NK-92 treated with Interleukin-12 subunit alpha and Interleukin-12 subunit beta, amount 100 ng/mL, for 24 hours (cell line): ENCODE results near the gene RTF2.
"Not testable (repeated sequence)": the region's sequence is repeated elsewhere in the genome, so short reads cannot be mapped to it uniquely, and the experiment has no call there.

Experiments
- DNase-seq: peaks from one replicate; lab custom pipeline; 2025; lab: John Stamatoyannopoulos, UW

Gene RTF2

DNA sequence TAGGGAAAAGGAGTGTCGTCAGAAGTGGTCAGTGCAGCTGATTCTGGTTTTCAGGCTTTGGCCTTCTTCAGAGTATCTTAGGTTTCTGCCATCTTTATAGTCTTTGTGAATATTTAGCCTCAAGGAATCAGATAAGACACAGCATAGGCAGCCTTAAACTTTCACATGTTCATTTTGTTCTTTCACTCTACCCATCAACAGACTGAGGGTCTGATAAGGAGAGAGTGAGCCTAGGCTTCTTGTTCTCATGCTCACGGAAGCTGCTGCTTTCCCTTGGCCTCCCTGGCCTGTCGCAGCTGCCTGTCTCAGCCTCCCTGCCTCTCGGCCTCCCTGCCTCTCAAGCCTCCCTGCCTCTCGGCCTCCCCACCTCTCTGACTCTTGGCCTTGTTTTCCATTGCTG, 20.1 kb downstream of the RTF2 start:
- DNase-seq: no peak

DNA sequence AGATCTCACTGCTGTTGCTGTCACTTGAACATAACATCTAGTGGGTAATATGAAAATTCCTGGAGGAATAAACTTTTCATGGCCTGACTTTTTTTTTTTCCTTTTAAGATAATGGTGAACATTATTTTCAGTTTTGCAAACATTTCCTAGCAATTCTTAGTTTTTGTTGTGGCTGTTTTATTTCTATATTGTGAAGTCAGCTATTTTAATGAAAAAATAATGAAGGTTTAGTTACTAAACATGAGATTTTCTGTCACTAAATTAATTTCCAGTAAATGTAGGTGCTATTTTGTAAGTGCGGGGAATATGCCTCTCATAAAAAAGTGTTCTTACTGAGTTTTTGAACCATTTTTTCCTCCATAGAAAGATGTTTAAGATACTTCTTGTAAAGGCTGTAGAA, 32.7 kb downstream of the RTF2 start:
- no peak for DNase-seq

DNA sequence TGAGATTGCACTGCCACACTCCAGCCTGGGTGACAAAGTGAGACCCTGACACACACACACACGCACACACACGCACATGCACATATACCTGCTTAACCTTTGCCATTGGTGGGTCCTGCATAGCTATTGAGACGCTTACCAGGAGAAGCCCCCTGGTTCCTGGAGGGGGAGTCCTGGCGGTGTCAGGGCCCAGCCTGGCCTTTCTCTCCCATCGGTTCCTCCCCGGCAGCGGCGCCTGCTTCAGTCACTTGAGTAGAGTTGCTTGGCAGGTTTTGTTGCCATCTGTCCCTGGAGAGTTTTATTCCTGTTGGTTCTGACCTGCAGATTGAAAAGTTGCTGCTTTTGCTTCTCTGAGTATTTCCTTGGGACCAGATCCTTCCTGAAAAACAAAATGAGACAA, 35.5 kb downstream of the RTF2 start:
- DNase-seq: no peak

DNA sequence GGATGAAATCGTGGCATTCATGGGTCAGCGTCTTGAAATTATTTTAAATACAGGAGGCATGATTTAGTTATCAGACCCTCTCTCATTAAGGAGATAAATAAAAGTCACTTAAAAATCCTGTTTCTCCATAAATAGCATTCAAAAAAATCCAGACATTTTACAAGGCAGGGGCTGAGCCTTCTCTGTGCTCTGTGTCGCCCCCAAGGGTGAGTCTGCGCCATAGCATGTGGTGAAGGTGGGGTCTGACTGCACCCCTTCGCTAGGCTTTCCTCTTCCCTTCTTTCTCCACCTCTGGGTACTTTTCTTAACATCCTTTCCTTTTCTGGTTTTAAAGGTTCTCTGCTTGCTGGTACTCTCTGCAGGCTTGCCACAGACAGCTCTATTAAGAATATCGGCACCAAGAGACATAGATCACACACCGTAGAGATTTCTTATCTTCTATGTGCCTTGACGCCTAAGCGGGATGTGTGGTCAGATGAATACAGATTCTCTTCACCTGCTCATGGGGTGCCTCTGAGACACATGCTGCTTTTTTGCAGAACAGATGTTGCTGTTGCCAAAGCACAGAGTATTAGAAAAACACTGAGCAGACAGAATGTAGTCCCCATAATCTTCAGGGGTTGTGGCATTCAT, 36.1 kb downstream of the RTF2 start:
- DNase-seq: no peak

DNA sequence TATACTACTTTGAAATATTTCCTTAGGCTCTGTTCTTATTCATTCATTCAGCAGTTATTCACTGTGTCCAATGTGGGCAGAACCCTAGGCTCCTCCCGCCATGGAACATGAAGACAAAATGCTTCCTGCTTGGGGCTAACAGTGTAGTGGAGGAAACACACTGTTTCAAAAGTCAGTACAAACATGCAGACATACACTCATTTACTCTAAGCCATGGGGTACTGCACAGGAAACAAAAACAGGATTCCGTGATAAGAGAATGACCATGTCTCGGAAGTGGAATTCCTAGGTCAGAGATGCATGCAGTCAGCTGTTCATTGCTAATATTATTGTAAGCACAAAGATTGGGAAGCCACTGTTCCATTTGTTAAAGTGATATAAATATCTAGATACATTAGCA, 37.7 kb downstream of the RTF2 start:
- DNase-seq: no peak

DNA sequence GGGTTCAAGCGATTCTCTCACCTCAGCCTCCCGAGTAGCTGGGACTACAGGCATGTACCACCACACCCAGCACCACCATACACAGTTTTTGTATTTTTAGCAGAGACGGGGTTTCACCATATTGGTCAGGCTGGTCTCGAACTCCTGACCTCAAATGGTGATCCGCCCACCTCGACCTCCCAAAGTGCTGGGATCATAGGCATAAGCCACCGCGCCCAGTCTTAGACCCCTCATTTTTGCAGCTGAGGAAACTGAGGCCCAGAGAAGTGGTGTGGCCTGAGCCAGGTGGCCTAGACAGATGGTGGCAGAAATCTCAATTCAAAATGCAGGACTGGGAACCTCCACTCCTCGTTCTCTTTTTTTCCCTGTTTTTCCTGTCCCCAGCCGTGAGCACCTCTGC, 43.5 kb downstream of the RTF2 start:
- no peak for DNase-seq

DNA sequence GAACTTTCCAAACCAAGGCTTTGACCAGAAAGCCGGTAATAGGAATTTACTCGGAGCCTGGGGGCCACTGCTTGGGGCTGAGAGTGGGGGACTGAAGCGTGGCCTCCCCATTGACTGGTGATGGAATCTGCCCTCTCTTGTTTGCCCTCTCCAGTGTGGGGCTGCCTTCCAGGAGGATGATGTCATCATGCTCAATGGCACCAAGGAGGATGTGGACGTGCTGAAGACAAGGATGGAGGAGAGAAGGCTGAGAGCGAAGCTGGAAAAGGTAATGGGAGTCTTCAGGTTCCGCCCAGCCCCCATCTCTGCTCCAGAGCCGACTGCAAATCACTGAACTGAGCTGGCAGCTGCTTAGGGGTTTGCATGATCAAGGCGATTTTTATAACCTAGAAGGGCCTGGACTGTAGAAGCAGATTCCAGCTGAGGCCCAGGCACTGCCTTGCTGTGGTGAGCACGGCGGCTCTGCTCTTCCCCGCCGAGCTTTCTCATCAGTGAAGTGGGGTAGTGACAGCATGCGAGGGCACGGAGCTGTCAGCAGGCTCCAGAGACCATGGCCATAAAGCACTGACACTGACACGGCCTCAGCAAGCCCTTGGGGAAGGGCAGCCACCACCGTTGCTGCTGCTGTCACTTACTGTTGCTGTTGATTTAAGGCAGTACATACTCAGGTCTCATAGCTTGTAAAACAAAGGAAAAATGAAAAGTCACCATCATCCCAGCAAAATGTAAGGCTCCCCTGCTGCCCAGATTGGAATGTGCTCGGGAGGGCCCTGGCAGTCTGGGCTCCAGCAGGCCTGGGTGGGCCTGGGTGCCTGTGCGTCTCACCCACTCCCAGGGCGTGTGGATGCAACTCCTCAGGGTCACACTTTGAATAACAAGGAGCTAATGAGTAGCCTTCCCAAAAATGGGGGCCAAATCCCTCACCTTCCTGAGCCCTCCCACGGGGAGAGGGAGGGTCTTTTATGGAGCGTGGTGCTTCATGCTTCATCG, 45.0 kb downstream of the RTF2 start:
- no peak for DNase-seq

DNA sequence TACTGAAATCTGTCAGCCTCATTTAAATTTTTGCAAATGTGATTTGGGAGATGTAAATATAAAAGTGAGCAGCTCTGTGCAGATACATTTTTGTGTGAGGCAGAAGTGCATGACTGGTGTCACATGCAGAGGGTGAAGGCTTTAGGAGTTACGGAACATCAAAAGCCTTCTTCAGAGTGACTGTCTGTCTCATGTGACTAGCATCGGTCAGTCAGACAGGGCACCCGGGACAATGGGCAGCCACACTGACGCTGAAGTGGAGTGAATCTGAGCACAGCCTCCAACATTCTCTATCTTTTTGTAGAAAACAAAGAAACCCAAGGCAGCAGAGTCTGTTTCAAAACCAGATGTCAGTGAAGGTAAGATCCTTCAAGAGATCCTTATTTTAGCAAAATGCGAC, 48.2 kb downstream of the RTF2 start:
- DNase-seq: no peak

DNA sequence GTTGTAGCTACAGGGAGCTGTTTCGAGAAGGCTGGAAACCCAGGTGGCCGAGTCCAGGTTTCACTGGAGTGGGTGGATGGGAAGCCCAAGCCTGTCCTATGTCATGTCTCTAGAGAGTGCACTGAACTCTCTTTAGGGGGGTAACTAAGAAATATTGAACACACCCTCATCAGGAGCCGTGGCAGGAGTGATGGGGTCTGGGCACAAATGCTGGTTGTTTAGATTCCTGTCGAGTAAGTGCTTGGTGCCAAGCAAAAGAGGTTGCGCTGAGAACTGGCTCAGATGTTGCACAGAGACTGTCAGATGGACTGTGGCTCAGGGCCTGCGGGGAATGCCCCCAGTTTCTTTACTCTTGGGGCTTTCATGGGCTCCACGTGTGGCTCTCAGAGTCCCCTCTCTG, 48.8 kb downstream of the RTF2 start:
- DNase-seq: no peak

DNA sequence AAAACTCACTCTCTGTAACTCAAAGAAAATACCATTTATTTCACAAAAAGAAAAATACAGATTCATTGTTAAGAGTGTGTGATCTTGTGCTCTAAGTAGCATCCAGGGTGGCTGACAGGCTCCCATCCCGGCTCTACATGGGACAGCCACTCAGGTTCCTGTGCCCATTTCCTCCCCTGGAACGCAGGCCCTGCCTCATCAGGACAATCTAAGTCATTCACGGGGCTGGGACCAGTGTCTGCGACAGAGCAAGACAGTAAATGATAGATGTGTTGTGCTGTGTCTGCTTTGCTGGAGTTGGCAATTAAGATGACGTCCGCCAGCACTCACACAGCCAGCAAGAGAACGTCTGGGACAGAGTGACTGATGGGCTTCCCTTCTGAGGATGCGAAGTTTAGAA, 49.2 kb downstream of the RTF2 start:
- no peak for DNase-seq

DNA sequence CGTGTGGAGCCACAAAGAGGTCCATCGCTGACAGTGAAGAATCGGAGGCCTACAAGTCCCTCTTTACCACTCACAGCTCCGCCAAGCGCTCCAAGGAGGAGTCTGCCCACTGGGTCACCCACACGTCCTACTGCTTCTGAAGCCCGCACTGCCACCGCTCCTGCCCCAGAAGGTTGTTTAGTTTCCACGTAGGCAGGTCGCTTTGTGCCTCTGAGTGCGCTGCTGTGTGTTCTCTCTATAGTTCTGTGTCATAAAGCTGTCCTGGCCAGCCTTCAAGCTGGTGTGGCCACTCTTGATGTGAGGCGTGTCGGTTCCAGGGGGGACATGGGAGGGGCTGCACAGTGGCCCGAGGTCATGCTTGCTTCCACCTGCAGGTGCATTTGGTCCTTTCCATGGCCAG, 49.7 kb downstream of the RTF2 start:
- DNase-seq: no peak

DNA sequence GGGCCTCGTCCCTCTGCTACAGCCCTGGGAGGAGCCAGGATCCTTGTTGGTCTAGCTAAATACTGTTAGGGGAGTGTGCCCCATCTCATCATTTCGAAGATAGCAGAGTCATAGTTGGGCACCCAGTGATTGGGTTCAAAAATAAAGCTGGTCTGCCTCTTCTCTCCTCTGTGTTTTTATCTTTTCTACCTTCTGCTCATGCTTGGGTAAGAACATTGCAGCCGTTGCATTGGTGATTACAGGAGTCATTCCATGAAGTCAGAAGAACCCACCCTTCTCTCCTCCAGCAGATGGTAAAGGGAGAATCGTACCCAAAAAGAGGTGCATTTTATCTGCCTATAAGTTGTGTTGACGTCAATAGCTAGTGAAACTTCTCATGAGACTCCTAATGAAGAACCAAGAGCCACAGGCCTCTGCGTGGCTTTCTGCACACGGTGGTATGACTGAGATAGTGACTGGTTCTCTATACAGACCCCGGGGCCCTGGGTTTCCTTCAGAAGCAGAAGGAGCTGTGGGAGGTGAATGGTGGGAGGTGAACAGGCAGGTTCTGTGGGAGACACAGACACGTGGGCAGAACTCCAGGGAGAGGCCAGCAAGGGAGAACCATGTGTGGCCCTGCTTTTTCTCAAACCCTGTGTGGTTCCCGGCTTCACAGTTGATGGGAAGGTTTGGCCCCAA, 50.4 kb downstream of the RTF2 start:
- no peak for DNase-seq

DNA sequence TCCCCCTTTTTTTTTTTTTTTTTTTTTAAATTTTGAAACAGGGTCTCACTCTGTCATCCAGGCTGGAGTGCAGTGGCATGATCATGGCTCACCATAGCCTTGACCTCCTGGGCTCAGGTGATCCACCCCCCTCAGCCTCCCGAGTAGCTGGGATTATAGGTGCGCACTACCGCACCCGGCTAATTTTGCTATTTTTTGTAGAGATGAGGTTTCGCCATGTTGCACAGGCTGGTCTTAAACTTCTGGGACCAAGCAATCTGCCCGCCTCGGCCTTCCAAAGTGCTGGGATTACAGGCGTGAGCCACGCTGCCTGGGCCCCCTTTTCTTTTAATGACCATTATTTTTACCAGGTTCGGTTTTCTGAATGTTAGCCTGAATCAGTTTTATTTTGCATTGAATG, 51.1 kb downstream of the RTF2 start:
- no peak for DNase-seq

DNA sequence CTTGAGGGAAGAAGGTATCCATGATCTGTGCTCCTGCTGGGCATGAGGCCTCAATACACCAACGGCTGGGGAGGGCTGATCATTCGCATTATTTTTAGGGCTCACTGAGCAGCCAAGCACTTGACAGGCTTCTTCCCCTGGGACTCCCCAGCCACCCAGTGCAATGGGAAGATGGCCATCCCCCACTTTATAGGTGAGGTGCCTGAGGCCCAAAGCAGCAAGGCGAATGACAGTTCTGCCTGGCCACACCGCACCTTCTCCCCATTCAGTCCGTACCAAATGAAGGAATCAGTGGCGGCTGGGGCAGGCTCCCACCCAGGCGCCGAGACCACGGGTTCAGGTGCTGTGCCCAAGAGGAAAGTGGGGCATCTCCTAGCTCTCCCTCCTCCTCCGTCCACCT, 51.8 kb downstream of the RTF2 start:
- no peak for DNase-seq

DNA sequence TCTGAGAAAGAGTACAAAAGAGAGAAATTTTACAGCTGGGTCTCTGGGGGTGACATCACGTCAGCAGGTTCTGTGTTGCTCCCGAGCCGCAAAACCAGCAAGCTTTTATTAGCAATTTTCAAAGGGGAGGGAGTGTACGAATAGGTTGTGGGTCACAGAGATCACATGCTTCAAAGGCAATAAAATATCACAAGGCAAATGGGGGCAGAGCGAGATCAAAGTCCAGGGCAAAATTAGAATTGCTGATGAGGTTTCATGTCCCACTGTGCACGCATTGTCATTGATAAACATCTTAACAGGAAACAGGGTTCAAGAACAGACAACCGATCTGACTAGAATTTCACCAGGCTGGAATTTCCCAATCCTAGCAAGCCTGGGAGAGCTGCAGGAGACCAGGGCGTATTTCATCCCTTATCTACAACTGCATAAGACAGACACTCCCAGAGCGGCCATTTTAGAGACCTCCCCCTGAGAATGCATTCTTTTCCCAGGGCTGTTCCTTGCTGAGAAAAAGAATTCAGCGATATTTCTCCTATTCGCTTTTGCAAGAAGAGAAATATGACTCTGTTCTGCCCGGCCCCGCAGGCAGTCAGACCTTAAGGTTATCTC, 52.4 kb downstream of the RTF2 start:
- not testable (repeated sequence) for DNase-seq

DNA sequence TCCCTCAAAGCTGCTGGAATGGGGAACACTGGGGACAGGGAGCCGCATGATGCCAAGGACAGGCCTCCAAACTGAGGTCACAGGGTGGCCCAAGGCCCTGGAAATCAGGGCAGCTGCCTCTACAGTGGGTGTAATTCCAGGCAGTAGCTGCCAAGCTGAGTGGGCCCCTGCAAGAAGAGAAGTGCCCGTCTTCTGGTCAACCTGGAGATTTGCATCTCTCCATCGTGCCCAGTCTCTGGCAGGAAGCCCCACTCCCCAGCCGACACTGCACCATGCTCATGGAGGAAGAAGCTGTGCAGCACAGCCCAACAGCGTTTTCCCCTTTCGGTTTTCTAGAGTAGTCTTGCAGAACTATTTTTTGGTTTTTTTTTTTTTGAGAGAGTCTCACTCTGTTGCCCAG, 53.9 kb downstream of the RTF2 start:
- DNase-seq: no peak

DNA sequence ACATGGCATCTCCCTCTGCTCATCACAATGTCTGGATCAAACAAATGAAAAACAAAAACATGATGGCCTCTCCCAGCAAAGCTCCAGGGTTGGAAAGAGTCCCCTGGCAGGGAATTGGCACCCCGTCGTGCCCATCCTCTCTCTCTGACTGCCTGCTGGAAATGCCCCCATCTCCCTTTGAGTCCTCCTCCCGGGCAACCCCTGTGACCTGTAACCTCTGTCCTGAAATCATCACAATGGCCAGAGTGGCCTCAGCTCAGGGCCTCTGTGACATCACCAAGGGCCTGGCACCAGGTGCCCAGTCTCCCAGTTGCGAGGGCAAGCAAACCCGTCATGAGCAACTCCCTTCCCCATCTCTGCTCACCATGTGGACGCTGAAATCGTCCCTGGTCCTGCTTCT, 56.0 kb downstream of the RTF2 start, which contains the start of gene FAM209A:
Gene FAM209A (plus strand): TSS at position 301 of the 400 bp plus-strand sequence. CDS start 65 bp downstream, at position 366.
- DNase-seq: not testable (repeated sequence)

DNA sequence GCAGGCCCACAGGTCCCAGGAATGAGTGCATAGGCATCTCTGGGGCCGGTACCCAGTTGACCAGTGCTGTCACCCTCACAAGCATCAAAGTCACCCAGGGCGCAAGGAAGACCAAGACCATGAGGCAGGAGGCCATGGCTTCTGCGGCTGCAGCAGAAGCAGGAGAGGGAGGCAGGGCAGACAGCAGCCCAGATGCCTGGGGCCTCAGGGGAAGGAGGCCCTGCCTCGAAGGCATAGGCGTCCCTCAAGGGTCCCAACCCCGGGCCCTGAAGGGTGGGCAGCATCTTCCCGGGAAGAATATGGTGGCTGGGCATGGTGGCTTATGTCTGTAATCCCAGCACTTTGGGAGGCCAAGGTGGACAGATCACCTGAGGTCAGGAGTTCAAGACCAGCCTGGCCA, 59.1 kb downstream of the RTF2 start:
- no peak for DNase-seq

DNA sequence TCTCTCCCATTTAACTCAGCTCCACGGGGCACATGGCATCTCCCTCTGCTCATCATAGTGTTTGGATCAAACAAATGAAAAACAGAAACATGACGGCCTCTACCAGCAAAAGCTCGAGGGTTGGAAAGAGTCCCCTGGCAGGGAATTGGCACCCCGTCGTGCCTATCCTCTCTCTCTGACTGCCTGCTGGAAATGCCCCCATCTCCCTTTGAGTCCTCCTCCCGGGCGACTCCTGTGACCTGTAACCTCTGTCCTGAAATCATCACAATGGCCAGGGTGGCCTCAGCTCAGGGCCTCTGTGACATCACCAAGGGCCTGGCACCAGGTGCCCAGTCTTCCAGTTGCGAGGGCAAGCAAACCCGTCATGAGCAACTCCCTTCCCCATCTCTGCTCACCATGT, 64.5 kb downstream of the RTF2 start, which contains the start of gene FAM209B:
Gene FAM209B (plus strand): TSS at position 301 of the 400 bp plus-strand sequence. CDS start 96 bp downstream, at position 397.
- DNase-seq: not testable (repeated sequence)

DNA sequence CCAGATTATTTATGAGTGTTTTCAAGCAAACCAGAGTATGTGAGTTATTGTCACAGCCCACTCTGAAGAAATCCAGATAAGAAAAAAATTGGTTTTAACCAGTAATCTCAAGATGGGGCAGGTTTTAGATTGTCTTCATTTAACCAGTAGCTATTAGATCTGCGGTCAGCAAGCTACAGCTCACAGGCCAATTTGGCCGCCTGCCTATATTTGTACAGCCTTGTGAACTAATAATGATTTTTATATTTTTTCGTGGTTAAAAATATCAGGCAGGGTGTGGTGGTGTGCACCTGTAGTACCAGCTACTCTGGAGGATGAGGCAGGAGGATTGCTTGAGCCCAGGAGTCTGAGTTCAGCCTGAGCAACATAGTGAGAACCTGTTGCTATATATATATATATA, 69.6 kb downstream of the RTF2 start:
- DNase-seq: no peak

DNA sequence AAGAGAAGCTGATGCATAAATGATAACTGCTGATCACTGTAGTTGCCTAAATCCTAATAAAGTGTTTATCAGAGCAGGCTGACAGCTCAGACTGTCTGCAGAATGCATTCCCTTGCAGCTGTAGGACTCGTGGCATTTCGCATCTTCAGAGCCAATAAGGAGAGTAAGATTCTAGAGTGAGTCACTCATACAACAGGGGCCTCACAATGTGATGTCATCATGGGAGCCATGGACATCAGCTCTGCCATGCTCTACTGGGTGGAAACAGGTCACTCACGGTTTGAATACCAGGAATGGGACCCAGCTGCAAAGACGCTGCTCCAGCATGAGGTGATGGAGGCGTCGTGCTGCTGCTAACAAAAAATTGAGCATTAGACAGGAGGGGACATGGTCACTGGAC, 72.0 kb downstream of the RTF2 start:
- DNase-seq: no peak

DNA sequence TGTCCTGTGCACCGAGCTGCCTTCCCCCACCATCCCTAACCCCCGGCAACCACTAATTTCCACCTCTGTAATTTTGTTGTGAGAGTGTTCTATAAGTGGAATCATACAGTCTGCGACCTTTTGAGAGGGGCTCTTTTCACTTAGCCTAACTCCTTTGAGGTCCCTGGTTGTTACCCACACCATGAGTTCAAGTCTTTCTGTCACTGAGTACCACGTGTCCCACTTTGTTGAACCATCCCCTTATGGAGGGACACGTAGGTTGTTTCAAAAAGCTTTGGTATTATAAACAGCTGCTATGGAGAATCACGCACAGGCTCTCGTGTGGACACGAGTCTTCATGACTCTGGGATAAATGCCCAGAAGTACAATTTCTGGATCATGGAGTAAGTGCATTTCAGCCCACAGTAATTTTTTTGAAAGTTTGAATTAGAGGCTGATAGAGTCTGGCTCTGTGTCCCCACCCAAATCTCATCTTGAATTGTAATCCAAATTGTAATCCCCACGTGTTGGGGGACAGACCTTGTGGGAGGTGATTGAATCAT, 74.1 kb downstream of the RTF2 start:
- DNase-seq: no peak
